NCI-H748 (cell line): ENCODE measurements around the gene FAM171A1.
"Not testable (repeated sequence)": the region's sequence is repeated elsewhere in the genome, so short reads cannot be mapped to it uniquely, and the experiment has no call there.

Experiments used
- DNase-seq: peaks from one replicate; lab custom pipeline; 2025; ENCODE audit not compliant: unreplicated experiment; lab: John Stamatoyannopoulos, UW

FAM171A1 gene

DNA sequence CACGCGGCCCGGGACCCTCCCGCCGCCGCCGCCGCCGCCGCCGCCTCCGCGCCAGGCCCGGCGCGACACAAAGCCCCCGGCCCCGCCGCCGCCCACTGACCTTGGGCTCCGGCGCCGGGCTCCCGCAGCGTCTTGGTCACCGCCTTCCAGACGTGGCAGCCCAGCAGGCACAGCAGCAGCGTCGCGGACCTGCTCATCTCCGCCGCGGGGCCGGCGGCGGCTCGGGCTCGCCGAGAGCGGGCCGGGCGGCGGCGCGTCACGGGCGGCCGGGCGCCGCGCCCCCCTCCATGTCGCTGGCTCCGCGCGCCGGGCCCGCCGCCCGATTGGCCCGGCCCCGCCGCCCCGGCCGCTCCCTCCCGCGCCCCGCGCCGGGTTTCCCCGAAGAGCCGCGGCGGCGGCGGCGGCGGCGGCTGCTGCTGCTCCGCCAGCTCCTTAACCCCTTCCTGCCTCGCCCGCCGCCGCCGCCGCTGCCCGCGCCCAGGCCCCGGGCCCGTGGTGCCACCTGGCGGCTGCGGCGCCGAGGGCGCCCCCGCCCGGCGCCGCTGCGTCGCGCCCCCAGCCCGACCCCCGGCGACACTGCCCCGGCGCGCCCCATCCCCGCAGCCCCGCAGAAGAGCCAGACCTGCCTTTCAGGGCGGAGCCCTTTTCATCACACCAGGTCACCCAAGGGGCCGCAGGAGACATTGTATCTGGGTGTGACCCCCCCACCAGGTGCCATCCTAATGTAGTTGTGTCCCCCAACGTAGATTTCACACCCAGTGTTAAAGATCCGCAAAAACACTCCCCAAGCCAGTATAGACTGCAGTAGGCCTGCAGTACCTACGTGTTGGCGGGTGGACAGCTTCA lies at the start of gene FAM171A1:
FAM171A1 (minus strand) TSS at position 434 of the 846 bp plus-strand sequence; CDS start at position 197, 237 bp downstream.
- peak; percentile 72 for DNase-seq

DNA sequence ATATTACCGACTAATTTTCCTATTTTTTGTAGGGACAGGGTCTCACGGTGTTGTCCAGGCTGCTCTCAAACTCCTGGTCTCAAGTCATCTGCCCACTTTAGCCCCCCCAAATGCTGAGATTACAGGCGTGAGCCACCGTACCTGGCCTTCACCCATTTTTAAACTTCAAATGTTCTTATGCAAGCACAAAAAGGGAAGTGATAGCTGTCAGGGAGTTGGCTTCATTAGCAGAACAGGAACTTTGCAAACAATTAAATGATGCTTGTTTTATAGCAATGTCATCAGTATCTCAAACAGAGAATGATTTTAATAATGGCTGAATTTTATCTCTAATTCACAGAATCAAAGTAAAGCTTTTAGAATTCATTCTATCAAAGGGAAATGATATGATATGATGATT lies 49.8 kb upstream of the FAM171A1 start:
- DNase-seq: no peak

DNA sequence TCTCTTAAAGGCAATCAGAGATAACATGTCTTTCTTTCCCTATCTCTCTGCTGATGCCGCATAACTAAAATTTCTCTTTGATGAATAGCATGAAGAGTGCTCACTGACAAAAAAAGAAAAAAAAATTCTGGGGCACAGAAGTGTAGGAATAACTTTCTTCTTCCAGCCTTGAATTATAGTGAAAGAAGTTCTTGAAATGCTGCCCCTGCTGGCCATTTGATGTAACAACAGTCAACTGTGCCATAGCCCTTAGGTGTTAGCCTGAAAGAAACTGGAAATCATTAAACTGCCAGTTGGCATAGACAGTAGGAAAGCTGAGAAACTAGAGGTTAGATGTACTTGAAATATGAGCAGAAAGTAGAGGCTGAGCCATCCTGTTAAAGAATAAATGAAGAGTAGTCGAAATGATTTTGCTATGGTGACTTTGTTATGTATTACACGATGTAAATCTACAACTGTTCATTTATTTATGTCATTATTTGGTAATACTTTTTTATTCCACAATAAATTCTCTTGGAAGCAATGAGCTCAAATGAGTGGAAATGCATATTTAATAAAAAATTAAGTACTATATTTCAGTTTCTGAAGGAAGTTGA lies 48.3 kb upstream of the FAM171A1 start:
- peak; percentile 29 for DNase-seq

DNA sequence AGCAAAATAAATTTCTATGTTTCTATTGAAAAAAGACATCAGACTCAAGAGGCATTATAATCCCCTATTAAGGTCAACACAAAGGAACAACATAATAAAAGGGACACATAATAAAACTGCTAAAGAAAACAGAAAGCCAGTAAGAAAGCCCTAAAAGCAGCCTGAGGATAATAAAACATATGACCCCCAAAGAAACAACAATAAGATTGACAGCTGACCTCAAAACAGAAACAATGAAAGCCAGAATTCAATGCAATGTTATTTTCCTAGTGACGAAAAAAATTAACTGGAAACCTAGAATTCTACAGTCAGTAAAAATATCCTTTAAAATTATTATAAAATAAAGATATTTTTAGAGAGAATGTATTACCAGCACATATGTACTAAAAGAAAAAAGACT lies 44.9 kb upstream of the FAM171A1 start:
- no peak for DNase-seq

DNA sequence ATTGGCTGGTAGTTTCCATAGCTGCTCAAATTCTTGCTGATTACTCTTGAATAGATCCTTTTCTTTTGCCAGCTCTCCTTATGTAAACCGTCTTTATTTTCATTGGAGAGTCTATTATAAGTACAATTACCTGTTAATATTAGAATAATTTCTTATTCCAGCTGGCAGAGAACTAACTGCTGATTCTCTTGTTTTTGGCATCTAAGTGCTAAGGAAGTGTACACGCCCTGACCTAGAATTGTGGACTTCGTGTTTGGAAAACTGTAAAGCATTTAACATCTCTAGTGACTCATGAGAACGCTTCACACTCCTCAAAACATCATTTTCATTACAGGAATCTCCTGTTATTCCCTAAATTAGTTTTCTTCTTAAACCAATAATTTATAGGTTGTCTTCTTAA lies 39.9 kb upstream of the FAM171A1 start:
- DNase-seq: no peak

DNA sequence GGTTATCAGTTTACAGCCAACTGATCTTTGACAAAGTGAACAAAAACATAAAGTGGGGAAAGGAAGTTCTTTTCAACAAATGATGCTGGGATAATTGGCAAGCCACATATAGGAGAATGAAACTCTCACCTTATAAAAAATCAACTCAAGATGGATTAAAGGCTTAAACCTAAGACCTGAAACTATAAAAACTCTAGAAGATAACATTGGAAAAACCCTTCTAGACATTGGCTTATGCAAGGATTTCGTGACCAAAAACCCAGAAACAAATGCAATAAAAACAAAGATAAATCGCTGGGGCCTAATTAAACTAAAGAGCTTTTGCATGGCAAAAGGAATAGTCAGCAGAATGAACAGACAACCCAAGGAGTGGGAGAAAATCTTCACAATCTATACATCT lies 38.3 kb upstream of the FAM171A1 start:
- DNase-seq: not testable (repeated sequence)

DNA sequence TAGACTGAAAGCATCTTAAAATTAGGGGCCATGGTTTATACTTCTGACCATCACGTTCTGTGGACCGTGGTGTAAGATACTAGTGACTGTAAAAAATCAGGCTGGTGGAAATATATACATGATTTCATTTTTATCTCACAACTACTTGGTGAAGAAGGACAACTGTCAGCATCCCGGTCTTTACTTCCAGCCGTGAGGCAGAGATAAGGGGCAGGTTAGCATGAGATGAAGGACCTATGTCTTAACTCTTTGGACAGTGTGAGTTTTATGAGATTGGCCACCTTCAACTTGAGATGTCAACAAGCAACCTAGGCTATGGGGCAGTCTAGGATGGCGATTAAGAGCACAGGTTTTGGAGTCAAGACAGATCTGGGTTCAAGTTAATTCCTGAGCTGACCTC lies 37.5 kb upstream of the FAM171A1 start:
- DNase-seq: no peak

DNA sequence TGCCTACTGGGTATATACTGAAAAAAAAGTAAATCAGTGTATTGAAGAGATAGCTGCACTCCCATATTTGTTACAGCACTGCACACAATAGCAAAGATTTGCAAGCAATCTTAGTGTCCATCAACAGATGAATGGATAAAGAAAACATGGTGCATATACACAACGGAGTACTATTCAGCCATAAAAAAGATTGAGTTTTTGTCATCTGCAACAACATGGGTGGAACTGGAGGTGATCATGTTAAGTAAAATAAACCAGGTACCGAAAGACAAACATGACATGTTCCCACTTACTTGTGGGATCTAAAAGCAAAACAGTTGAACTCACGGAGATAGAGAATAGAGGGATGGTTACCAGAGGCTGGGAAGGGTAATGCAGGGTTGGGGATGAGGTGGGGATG lies 34.2 kb upstream of the FAM171A1 start:
- DNase-seq: no peak

DNA sequence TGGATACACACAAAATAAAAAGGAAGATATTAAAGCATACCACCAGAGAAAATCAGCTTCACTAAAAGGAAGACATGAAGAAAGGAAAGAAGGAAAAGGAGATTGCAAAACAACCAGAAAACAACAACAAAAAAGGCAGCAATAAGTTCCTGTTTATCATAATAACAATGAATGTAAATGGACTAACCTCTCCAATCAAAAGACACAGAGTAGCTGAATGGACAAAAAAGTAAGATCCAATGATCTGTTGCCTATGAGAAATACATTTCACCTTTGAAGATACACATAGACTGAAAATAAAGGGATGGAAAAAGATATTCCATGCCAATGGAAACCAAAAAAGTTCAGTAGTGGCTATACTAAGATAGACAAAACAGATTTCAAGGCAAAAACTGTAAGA lies 30.3 kb upstream of the FAM171A1 start:
- no peak for DNase-seq

DNA sequence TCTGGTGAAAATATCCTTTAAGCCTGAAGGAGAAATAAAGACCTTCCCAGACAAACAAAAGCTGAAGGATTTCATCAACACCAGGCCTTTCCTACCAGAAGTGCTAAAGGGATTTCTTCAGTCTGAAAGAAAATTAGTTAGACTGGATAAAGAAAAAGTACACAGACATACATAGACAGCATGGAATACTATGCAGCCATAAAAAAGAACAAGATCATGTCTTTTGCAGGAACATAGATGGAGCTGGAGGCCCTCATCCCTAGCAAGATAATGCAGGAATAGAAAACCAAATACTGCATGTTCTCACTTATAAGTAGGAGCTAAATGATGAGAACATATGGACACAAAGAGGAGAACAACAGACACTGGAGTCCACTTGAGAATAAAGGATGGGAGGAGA lies 29.4 kb upstream of the FAM171A1 start:
- DNase-seq: not testable (repeated sequence)

DNA sequence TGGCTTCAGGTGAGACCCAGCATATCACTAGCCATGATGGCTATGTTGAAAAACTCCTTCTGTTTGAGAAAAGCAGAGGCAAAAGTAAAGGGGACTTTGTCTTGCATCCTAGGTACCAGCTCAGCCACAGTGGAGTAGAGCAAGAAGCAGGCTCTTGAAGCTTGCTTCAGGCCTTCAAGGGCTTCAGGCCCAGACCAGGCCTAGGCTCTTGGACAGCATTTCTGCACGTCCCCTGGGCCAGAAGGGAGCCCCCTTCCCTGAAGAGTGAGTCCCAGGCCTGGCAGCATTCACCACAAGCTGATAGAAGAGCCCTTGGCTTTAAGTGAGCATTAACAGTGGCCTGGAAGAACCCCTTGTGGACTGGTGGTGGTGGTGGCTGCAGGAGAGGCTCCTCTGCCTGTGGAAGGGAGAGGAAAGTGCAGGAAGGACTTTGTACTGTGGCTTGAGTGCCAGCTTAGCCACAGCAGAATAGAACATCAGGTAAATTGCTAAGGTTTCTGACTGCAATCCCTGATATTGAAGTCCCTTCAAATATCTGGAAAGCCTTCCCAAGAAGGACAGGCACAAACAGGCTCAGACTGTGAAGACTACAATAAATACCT lies 28.1 kb upstream of the FAM171A1 start:
- DNase-seq: no peak

DNA sequence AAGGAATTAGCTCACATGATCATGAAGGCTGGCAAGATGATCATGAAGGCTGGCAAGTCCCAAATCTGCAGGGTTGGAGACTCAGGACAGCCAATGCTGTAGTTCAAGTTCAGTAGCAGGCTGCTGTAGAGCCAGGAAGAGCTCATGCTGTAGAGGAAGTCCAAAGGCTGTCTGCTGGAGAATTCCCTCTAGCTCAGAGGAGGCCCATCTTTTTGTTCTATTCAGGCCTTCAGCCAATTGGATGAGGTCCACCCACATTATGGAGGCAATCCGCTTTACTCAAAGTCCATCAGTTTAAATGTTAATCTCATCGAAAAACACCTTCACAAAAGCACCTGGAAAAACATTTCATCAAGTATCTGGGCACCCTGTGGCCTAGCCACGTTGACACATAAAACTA lies 24.8 kb upstream of the FAM171A1 start:
- peak; percentile 37 for DNase-seq

DNA sequence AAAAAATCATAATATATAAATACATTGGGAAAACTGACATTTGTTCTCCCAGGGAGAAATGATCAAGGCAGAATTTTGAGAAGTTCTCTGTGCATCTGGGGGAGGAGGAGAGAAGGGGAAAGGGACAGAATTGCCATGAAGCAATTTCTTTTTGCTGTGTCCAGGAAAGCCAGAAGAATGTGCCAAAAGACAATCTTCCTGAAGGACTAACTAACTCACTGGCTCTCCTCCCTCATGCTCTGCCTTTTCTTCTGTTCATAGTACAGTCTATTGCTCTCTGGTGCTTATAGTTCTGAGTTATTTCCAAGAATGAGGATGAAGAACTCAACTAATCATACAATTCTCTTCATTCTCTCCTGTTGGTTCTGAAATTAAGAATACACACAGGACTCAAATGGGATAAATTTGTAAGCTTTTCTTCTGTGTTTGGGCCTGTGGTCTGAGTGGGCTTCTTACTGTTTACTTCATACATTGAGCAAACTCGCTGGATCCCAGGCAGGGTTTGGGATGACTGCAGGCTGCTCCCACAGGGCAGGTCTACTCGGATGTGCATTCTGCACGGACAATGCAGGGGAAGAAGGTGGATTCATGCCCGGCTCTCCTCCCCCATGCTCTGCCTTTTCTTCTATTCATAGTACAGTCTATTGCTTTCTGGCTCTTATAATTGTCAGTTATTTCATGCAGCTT lies 22.2 kb upstream of the FAM171A1 start:
- DNase-seq: no peak

DNA sequence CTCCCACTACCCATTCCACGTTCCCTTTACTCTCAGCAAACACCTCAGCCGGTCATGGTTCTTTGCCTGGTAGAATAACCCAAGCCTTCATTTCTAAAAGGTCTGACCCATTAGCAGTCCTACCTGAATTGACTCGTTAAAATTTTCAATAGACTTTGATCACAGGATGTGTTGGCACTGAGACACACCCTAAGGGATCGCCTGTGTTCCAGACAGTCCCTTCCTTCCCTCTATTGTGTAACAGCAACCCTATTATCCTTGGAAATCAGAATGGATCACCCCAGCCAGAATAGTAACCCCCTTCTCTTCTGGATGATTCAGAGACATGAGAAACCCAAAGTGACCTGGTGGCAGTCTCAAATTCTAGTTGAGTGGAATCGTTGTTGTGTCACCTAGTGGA lies 20.4 kb upstream of the FAM171A1 start:
- DNase-seq: peak; percentile 9

DNA sequence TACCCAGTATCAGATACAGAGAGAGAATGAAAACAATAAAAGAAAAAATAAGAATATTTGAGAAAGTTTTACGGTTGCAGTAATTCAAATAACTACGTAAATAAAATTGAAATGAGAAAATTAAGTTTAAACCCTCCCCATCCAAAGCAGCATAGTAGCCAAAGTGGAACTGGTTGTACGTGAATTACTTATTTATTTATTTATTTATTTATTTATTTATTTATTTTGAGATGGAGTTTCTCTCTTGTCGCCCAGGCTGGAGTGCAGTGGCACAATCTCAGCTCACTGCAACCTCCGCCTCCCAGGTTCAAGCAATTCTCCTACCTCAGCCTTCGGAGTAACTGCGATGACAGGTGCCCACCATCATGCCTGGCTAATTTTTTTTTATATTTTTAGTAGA lies 17.1 kb upstream of the FAM171A1 start:
- not testable (repeated sequence) for DNase-seq

DNA sequence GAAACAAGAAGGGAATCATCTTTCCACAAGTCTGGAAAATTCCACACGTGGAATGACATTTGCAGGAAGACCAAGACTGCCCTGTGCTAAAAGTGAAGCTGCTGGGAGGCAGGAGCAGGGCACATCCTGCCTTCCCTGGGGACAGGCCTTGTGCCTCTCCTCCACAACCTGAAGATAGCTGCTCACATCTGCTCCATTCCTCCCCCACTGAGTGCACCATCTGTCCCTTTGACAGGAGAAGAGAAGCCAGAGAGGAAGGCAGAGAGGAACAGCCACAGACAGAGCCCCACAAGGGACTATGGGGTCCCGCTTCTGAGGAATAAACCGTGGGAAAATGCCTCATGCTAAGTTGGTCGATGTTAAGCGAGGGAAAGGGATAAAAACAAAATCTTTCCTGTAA lies 15.9 kb upstream of the FAM171A1 start:
- no peak for DNase-seq

DNA sequence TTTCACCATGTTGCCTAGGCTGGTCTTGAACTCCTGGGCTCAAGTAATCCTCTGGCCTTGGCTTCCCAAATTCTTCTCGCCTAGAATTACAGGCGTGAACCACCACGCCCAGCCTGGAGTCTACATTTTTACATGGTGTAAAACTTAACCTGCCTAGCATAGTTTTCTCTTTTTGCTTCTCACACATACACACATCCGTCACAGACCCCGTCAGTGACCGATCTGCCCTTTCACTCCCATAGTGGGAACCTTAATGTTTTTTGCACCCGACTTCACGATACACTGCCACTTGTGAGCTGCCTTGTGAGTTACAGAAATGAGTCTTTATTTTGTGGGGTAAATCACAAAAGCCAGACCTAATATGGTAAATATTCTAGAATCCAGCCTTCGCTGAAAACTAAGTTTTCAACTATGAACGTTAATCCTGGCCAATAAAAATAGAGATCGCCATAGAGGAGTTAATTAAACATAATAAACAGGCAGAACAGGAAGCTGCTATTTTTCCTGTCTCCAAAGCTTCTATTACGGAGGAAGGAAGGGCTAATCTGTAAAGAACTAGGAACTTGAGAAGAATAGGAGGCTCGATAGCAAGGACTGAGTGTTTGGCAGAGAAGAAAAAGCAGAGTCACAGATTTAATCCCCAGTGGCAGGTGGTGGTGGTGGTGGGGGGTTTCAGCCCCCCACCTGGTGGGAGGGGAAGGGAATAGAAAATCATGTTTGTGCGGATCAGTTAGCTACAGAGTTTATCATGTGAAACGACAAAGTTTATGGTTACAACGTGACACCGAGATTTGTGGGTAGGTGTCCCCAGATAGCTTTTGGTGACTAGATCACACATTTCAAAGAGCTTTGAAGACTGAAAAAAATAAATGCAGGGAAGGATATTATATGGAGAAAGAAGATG lies 14.7 kb upstream of the FAM171A1 start:
- no peak for DNase-seq

DNA sequence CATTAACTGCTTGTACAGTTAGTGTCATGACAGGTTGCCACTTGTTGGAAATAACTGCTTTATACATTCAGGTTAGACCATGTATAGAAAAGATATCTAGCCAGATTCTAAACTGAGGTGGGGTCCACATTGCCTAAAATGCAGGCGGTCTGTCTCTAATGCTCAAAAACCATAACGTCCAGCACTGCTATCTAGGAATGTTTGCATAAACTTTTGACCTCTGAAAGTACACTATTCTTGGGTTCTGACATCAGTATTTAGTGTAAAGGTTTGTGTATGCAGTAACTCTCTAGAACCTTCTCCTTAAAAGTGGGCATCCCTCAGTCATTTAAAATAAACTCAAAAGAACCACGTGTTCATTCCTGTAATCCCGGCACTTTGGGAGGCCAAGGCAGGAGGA lies 10.3 kb upstream of the FAM171A1 start:
- no peak for DNase-seq

DNA sequence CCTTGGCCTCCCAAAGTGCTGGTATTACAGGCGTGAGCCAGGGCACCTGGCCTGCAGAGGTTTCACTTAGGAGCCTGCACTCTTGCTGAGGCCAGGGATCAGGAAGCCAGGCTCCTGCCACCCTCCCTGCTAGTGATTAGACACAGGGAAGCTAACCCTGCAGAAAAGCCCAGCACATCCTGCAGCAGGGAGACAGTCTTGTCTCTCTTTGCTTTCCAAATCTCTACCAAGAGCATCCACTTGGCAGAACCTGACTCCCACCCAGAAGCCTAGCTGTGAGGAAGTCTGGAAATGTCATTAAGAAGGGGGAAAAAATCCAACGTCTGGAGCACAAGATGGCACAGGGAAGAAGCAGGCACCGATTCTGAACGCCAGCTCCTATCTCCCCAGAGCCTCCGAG lies 8.0 kb upstream of the FAM171A1 start:
- DNase-seq: no peak

DNA sequence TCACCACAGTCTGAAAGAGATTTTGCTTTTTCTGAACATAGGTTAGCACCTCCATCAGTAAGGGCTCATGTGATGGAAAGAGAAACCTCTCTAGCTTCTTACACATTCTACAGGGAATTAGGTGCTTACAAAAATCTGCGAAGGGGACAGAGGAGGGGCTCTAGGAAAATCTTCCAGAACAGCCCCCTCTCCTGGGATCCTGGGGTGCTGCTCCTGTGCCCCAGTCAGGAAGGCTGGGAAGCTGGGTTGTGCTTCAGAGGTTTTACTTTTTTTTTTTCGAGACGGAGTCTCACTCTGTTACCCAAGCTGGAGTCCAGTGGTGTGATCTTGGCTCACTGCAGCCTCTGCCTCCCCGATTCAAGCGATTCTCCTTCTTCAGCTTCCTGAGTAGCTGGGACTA lies 7.5 kb upstream of the FAM171A1 start:
- DNase-seq: no peak

DNA sequence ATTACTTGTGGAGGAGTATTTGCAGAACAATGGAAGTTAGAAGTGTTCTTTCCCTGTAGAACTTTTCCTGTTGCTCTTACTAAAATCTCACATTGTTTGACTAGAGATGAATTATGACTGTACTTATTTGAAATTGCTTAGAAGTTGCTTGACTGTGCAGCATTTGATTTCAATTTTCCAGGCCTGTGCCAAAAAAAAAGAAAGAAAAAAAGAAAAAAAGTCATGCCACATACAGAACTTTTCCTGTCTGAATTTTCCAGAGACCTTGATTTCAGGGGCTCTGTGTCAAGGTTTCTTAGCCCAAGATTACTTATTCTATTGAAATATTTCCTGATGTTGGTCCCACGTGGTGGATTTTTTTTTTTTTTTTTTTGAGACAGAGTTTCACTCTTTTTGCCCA lies 3.5 kb upstream of the FAM171A1 start:
- no peak for DNase-seq
